Ascending aorta (tissue), 2 donors: Measurements from ENCODE around the gene OR2H2. TPM values are rescaled to one million over a fixed set of nuclear protein-coding genes. Genes with fewer than 3 reads are reported as not detected.
A peak's percentile ranks its signal among the peaks of the same experiment; 100 is the strongest.

Experiments used
- DNase-seq, 2 donors: peaks; one replicate each; pipeline ENCODE4 v3.0.0-alpha.2; 2019; ENCODE audit warnings: low spot score in 2 of 2
- H3K27ac ChIP-seq, 2 donors: fragments of 200-600 bp; sonication (generic); one replicate each; pipeline ENCODE4 v1.5.1; 2016 to 2017; ENCODE audit warnings: mild to moderate bottlenecking in 1 of 2
- H3K27me3 ChIP-seq: fragments of 200-600 bp; sonication (generic); one replicate; pipeline ENCODE4 v1.5.1; 2017
- H3K36me3 ChIP-seq, 2 donors: fragments of 200-600 bp; sonication (generic); one replicate each; pipeline ENCODE4 v1.5.1; 2016
- H3K4me1 ChIP-seq, 2 donors: fragments of 200-600 bp; sonication (generic); one replicate each; pipeline ENCODE4 v1.5.1; 2016 to 2017; ENCODE audit warnings: mild to moderate bottlenecking in 1 of 2
- H3K4me3 ChIP-seq, 2 donors: fragments of 200-600 bp; sonication (generic); one replicate each; pipeline ENCODE4 v1.5.1; 2016 to 2017; ENCODE audit warnings: mild to moderate bottlenecking in 1 of 2
- H3K9me3 ChIP-seq, 2 donors: fragments of 200-600 bp; sonication (generic); one replicate each; pipeline ENCODE4 v1.5.1; 2016
- intact Hi-C: fragments of 100-400 bp; cut with DNase I; formaldehyde crosslinking; loops from one replicate; pipeline ENCODE4 v1.15.1; 2023
- total RNA-seq: library from RNA; depleted of rRNA; stranded (reverse); fragments of >200 nt; gene quantifications from one replicate; pipeline ENCODE4 v1.1.0, GENCODE V29; 2016
- TF ChIP-seq, protein P1 (sequence below), 3 experiments: fragments of 200-600 bp in 2 of 3; fragments of 450-650 bp in 1 of 3; sonication (generic) in 2 of 3; IDR thresholded peaks; one replicate each; pipeline ENCODE4 v1.5.1; 2016 to 2019; ENCODE audit warnings: antibody characterized with exemption in 3 of 3, mild to moderate bottlenecking in 1 of 3, moderate library complexity in 1 of 3

OR2H2 gene
- total RNA-seq, 1 donor from 2014 or later: not detected

DNA sequence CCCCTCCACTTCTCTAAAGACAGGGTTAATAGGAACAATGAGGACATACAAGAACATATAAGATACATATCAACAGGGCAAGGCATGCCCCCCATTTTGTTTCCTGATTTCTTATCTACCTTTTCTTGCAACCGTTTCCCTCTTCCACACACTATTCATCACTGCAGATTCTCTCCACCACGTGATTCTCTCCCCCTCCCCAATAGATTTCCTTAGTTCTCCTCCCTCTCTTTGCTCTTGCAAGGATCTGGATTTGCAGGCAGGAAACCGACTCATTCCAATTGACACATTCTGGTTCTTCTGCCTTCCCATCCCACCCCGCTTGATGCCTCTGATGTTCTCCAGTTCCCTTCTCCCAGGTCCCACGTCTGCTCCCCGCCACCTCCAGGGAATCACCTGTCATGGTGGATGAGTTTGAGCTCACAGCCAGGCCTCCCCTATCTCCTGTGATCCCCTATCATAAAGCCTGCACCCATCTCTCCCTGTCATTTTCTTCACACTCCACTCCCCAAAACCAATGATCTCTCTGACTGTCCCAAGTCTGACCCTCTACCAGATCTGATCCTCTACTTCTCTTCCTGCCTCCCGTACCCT, 40.5 kb downstream of the OR2H2 start:
- Histone ChIP-seq H3K27me3 (no peaks in the 10 kb centered on the region), H3K27ac (no peak overlapping the region), H3K9me3 (no peaks in the 10 kb centered on the region), H3K36me3 (peaks cover 5 to 31% of the 10 kb centered on the region in 2 donors), H3K4me3 (no peak overlapping the region), H3K4me1 (peaks cover 5 to 13% of the 10 kb centered on the region in 2 donors)
- DNase-seq: no peak
- TF ChIP-seq, protein P1, sequence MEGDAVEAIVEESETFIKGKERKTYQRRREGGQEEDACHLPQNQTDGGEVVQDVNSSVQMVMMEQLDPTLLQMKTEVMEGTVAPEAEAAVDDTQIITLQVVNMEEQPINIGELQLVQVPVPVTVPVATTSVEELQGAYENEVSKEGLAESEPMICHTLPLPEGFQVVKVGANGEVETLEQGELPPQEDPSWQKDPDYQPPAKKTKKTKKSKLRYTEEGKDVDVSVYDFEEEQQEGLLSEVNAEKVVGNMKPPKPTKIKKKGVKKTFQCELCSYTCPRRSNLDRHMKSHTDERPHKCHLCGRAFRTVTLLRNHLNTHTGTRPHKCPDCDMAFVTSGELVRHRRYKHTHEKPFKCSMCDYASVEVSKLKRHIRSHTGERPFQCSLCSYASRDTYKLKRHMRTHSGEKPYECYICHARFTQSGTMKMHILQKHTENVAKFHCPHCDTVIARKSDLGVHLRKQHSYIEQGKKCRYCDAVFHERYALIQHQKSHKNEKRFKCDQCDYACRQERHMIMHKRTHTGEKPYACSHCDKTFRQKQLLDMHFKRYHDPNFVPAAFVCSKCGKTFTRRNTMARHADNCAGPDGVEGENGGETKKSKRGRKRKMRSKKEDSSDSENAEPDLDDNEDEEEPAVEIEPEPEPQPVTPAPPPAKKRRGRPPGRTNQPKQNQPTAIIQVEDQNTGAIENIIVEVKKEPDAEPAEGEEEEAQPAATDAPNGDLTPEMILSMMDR (IDR thresholded peaks at IDR 0.05): no peak
- intact Hi-C loops: loop anchor here (10.0 kb wide), 1 partner anchor 699 kb away; the partner anchor contains the start of gene TRIM39

DNA sequence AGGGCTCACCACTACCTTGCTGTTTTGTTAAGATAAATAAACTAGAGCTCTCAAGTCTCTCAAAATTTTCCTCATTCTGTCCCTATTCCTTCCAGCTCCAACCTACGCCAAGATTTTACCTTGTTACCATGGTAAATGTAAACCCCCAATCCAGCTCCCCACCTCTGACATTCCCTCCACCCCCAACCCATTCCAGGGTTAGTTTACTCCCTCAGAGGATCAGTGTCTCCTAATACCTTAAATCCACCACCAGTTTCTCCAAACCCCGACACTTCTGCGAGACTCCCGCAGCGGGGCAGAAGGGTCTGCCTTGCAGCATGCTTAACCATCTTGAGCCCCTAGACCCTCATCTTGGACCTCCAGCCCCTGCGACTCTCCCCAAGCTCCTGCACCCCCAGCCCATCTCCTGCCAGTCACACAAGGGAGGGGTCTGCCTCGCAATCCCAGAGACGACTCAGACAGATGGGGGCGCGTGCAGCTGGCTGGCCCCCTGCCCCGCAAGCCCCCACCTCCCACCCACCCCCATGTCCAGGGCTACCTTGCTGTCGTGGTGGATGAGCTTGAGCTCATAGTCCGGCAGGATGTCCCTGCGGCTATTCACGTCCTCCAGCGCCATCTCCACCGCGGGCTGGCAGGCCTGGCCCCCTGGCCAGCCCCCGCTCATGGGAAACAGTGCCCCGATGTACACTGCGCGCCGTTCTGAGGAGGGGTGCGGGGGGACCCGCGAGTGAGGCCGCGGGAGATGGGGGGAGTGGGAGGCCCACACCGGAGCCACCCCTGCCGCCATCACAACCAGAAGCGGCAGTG, 42.2 kb downstream of the OR2H2 start:
- intact Hi-C loops: loop anchor here (10.0 kb wide), 1 partner anchor 698 kb away; the partner anchor contains the start of gene TRIM39
- peaks cover 0 to 14% of the 10 kb centered on the region in 2 donors for H3K36me3 ChIP-seq
- TF ChIP-seq, protein P1 (IDR thresholded peaks at IDR 0.05): no peak

DNA sequence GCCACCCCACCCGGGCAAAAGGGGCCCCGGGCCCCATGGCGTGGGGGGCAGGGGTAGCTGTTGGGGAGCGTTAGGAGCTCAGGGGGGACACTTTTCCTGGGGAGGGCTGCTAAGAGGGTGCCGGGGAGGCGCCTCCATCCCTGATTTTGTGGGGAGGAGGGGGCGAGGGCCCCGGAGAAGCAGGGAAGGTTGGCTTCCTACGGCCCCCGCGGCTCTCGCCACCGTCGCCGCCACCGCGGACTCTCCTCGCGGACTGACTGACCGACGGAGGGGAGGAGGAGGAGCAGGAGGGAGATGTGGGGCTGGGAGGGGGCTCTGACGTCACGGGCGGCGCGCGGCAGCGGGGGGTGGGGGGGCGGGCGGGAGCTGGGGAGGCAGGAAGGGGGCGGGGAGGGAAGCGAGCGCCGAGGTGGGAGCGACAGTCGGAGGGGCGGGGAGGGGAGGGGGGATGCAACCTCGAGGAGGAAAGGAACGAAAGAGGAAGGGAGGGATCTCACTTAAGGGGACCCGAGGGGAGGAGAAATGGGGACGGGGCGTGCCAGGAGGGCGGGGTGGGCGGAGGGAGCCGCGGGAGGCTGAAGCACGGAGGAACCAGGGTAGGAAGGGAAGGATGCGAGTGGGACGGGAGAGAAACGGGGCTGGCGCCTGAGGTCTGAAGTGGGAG, 43.0 kb downstream of the OR2H2 start:
- Histone ChIP-seq H3K4me3 (peak overlapping the region; percentile 72 to 85), H3K27ac (peak overlapping the region; percentile 72 to 85), H3K27me3 (no peaks in the 10 kb centered on the region), H3K9me3 (no peaks in the 10 kb centered on the region), H3K4me1 (peaks cover 11 to 25% of the 10 kb centered on the region in 2 donors), H3K36me3 (peaks cover 0 to 8% of the 10 kb centered on the region in 2 donors)
- intact Hi-C loops: loop anchor here (1.0 to 10.0 kb wide), 2 partner anchors 124 to 697 kb away; partner anchors contain the start of gene TRIM39
- peak in 1 of 2 donors; percentile 86 for DNase-seq
- TF ChIP-seq, protein P1 (IDR thresholded peaks at IDR 0.05): no peak

More for the DNA sequence above, 42.2 kb downstream of the OR2H2 start:
- Histone ChIP-seq H3K4me1 (peaks cover 11 to 24% of the 10 kb centered on the region in 2 donors), H3K9me3 (no peaks in the 10 kb centered on the region), H3K4me3 (peak overlapping the region; percentile 72 to 85), H3K27ac (peak overlapping the region; percentile 72 to 85), H3K27me3 (no peaks in the 10 kb centered on the region)
- DNase-seq: peak in 1 of 2 donors; percentile 64

DNA sequence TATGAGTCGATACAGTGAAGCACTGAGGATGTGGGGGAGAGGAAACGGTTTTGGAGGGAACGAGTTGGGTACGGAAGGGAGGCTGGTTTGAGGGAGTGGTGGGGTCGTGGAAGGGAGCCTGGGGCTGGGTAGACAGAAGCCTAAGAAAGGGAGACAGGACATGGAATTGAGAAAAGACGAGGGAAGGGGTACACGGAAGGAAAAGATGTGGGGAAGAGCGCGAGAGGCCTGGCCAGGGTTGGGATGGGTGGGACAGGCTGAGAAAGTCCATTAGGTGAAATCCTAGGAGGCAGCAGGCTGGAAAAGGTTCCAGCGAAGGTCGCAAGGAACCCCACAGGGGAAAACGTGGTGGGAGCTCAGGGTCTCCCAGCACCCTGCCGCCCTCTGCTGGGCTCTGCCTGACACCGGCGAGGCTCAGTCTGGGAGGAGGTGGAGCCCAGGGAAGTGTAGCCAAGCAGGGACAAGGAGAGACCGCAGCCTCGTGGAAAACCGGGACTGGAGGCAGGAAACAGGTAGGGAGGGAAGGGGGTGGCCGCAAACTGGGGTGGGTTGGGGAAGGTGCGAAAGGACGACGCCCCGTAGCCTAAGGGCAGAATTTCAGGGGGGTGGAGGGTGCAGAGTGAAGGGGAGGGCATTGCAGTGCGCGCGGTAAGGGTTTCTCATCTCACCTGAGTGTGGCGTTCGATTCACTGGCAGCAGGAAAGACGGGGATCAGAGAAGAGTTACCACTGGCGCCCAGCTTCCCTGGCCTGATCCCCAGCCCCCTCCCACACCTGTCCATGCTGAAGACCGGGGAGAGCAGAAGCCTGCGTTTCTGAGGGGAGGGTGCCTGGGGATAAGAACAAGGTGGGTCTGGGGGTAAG, 43.7 kb downstream of the OR2H2 start:
- TF ChIP-seq, protein P1 (IDR thresholded peaks at IDR 0.05): peak; percentile 55 to 81 (median 80)
- H3K36me3 ChIP-seq: peaks cover 0 to 1% of the 10 kb centered on the region in 2 donors
- intact Hi-C loops: loop anchor here (1.0 to 10.0 kb wide), 2 partner anchors 124 to 696 kb away; partner anchors contain the start of gene TRIM39
- peaks cover 11 to 25% of the 10 kb centered on the region in 2 donors for H3K4me1 ChIP-seq
- H3K27me3 ChIP-seq: no peaks in the 10 kb centered on the region
- peak; percentile 41 to 86 for DNase-seq
- peak overlapping the region; percentile 72 to 85 for H3K4me3 ChIP-seq
- H3K27ac ChIP-seq: peak overlapping the region; percentile 72 to 85
- no peaks in the 10 kb centered on the region for H3K9me3 ChIP-seq
